LoVo (cell line): ENCODE data around the gene CYLD.

Source experiments
- DNase-seq: peaks from one replicate; pipeline ENCODE4 v3.0.0-alpha.2; 2016; ENCODE audit warnings: low spot score

The CYLD gene

GRCh38 chr16:50711862-50712559, 29.9 kb upstream of the CYLD start:
- no peak for DNase-seq

GRCh38 chr16:50712560-50712898, 29.4 kb upstream of the CYLD start:
- no peak for DNase-seq

GRCh38 chr16:50712956-50713355, 28.9 kb upstream of the CYLD start:
- no peak for DNase-seq

- no peak for DNase-seq
Observed at GRCh38 chr16:50717091-50717490, 24.8 kb upstream of the CYLD start.

- DNase-seq, result no peak
Observed at GRCh38 chr16:50717494-50717893, 24.4 kb upstream of the CYLD start.

GRCh38 chr16:50718061-50718760, 23.7 kb upstream of the CYLD start:
- no peak for DNase-seq

GRCh38 chr16:50718761-50719400, 23.0 kb upstream of the CYLD start:
- DNase-seq, result peak; percentile 7

GRCh38 chr16:50719401-50720337, 22.2 kb upstream of the CYLD start:
- DNase-seq, result no peak

GRCh38 chr16:50721549-50722404, 20.1 kb upstream of the CYLD start:
- DNase-seq, result no peak

- no peak for DNase-seq
Observed at GRCh38 chr16:50722405-50722737, 19.5 kb upstream of the CYLD start.

- no peak for DNase-seq
Observed at GRCh38 chr16:50722960-50723359, 18.9 kb upstream of the CYLD start.

- DNase-seq, result no peak
Observed at GRCh38 chr16:50724306-50724705, 17.6 kb upstream of the CYLD start.

GRCh38 chr16:50731130-50731988, 10.5 kb upstream of the CYLD start:
- DNase-seq, result no peak

- no peak for DNase-seq
Observed at GRCh38 chr16:50731989-50732832, 9.7 kb upstream of the CYLD start.

GRCh38 chr16:50733468-50733867, 8.4 kb upstream of the CYLD start:
- DNase-seq, result no peak

- no peak for DNase-seq
Observed at GRCh38 chr16:50735629-50736122, 6.2 kb upstream of the CYLD start.

GRCh38 chr16:50736448-50736847, 5.4 kb upstream of the CYLD start:
- DNase-seq, result no peak

GRCh38 chr16:50737420-50737959, 4.4 kb upstream of the CYLD start:
- DNase-seq, result no peak

- DNase-seq, result no peak
Observed at GRCh38 chr16:50739031-50739430, 2.9 kb upstream of the CYLD start.
